Measurements from ENCODE around the gene CYP4B1. TPM values are rescaled to one million over a fixed set of nuclear protein-coding genes. Genes with fewer than 3 reads are reported as not detected.
"Not testable (repeated sequence)": the region's sequence is repeated elsewhere in the genome, so short reads cannot be mapped to it uniquely, and the experiment has no call there.

Gene CYP4B1
- total RNA-seq, 8 experiments from 2014 or later = 0.14 to 5.4 TPM; not detected in 6

DNA sequence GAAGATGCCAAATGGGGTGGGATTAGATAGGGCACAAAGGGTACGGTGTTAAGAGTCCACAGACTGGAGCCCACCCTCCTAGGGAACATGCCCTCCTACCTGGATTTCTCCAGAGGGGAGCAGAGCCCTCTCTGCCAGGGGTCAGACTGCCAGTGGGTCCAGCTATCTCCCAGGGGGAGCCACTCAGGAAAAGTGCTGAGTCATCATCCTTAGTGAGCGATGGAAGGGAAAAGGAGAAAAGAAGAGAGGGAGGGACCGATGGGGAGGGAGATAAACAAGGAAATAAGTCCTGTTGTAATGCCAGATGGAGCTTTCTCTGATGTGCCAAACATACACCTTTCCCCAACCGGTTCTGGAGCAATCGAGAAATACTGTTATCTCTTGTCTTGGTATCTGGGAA lies 30.4 kb upstream of the CYP4B1 start:
- H3K4me1 ChIP-seq (replicated peaks in 1 of 2) = no peaks in the 10 kb centered on the region
- no peak for ATAC-seq (replicated peaks in 6 of 8)
- H3K27ac ChIP-seq = no peak overlapping the region
- 26 to 92% (median 78%) methylated on average over 1 to 5 of the region's 5 CpGs; no CpG with 5 or more reads in 1 of the 10 experiments for WGBS, 10 experiments
- H3K4me3 ChIP-seq = no peak overlapping the region
- in situ Hi-C loops (cut with MboI; ENCODE audit: low pct_unique_long_range_greater_than_20kb in 2 of 9, low sequenced_read_pairs in 9 of 9, unreplicated experiment in 9 of 9) = loop anchor here in 1 of 9 experiments (25.0 kb wide), 1 partner anchor 219 kb away; no protein-coding TSS in a partner anchor

DNA sequence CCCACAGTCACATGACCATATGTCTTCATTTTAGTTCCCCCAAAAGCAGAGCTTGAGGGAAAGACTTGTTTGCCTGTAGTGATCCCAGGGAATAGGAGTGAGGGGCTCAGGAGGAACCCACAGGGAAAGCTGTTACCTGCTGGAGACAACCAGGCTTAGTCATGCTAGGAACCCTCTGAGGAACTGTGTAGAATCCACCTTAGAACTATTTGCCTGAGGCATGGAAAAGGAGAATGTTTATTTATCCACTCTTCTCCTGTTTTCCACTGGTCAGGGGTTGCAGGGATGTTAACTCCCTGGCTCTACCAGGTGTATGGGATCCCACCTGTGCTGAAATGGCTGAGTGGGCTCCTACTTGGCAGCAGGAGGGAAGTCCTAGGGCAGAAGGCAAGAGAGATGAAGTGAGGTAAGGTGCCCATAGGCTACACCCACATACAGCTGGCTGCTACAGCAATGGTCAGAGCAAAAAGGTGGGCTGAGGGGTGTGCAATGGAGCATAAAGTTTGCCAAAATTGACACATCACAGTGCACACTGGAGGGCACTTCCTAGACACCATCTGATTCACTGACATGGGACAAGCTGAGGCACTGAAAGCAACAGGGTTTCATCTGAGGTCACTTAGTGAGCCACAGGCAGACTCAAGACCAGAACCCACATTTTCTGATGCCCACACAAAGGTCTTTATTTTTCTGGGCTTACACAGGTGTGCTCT lies 29.7 kb upstream of the CYP4B1 start:
- Histone ChIP-seq H3K27ac (no peak overlapping the region), H3K4me3 (no peak overlapping the region), H3K4me1 (replicated peaks in 1 of 2) (no peaks in the 10 kb centered on the region)
- in situ Hi-C loops (cut with MboI; ENCODE audit: low pct_unique_long_range_greater_than_20kb in 2 of 9, low sequenced_read_pairs in 9 of 9, unreplicated experiment in 9 of 9) = loop anchor here in 1 of 9 experiments (25.0 kb wide), 1 partner anchor 218 kb away; no protein-coding TSS in a partner anchor
- ATAC-seq (replicated peaks in 6 of 8) = no peak

DNA sequence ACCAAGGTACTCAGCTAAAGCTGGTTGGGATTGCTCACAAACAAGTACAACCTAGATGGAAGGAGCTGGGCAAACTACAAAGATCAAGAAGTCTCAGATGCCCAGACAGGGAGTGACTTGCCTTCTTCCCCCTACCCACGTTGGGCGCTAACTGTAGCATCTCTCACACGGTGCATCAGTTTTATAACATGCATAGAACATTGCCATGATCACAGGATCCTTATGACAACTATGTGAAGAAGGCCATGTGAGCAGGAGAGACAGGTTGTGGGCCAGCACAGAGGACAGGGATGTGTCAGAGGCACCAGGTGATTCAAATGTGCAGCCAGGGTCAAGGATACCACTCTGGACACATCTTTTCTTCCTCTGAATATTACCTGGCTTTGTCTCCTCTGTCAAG lies 28.3 kb upstream of the CYP4B1 start:
- no peak overlapping the region for H3K4me3 ChIP-seq
- no peak overlapping the region for H3K27ac ChIP-seq
- no peaks in the 10 kb centered on the region for H3K4me1 ChIP-seq (replicated peaks in 1 of 2)
- in situ Hi-C loops (cut with MboI; ENCODE audit: low pct_unique_long_range_greater_than_20kb in 2 of 9, low sequenced_read_pairs in 9 of 9, unreplicated experiment in 9 of 9) = loop anchor here in 1 of 9 experiments (25.0 kb wide), 1 partner anchor 217 kb away; no protein-coding TSS in a partner anchor
- no peak for ATAC-seq (replicated peaks in 6 of 8)
- 0 to 82% (median 66%) methylated on average over 1 to 3 of the region's 3 CpGs; no CpG with 5 or more reads in 4 of the 10 experiments for WGBS, 10 experiments

DNA sequence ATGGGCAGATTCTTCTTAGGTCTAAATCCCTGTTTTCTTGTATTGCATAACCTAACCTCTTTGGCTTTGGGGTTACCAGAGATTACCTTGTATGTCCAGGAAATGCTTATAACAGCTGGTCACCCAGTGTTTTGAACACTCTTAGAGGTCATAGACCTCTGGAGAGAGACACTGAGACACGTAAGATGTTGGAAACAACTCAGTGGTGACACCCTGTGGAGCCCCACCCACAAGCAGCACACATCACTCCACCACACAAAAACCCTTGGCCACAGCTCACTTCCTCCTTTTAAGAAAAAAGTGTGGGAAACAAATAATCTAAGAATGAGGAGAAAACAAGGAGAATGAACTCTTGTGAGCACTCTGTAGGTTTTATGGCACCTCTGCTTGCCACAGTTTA lies 26.3 kb upstream of the CYP4B1 start:
- 0 to 86% (median 36%) methylated on average over 1 of the region's 1 CpG; no CpG with 5 or more reads in 4 of the 10 experiments for WGBS, 10 experiments
- no peak overlapping the region for H3K27ac ChIP-seq
- in situ Hi-C loops (cut with MboI; ENCODE audit: low pct_unique_long_range_greater_than_20kb in 2 of 9, low sequenced_read_pairs in 9 of 9, unreplicated experiment in 9 of 9) = loop anchor here in 1 of 9 experiments (25.0 kb wide), 1 partner anchor 215 kb away; no protein-coding TSS in a partner anchor
- H3K4me1 ChIP-seq (replicated peaks in 1 of 2) = no peaks in the 10 kb centered on the region
- H3K4me3 ChIP-seq = no peak overlapping the region
- peak in 2 of 8 experiments; percentile 88 to 97 for ATAC-seq (replicated peaks in 6 of 8)

DNA sequence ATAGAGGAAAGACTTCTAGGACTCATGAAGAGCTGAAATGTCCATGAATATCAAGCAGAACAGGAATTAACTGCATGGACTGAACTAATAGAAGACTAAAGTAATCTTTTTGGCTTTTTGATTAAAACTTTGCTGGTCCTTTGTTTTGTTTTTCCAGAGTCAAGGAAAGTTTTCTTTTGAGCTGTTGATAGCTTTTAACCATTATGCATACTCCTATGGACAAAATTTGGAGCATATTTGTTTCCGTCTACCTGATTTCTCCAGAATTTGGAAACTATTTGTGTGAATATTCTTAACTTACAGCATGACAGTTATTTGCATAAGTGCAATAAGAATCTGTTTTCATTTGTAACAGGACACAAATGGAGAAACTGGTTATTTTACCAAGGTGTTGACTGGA lies 24.5 kb upstream of the CYP4B1 start:
- WGBS, 10 experiments = 25 to 100% (median 88%) methylated on average over 1 of the region's 1 CpG; no CpG with 5 or more reads in 2 of the 10 experiments
- no peaks in the 10 kb centered on the region for H3K4me1 ChIP-seq (replicated peaks in 1 of 2)
- no peak for ATAC-seq (replicated peaks in 6 of 8)
- no peak overlapping the region for H3K27ac ChIP-seq
- in situ Hi-C loops (cut with MboI; ENCODE audit: low pct_unique_long_range_greater_than_20kb in 2 of 9, low sequenced_read_pairs in 9 of 9, unreplicated experiment in 9 of 9) = loop anchor here in 1 of 9 experiments (25.0 kb wide), 1 partner anchor 213 kb away; no protein-coding TSS in a partner anchor
- no peak overlapping the region for H3K4me3 ChIP-seq

DNA sequence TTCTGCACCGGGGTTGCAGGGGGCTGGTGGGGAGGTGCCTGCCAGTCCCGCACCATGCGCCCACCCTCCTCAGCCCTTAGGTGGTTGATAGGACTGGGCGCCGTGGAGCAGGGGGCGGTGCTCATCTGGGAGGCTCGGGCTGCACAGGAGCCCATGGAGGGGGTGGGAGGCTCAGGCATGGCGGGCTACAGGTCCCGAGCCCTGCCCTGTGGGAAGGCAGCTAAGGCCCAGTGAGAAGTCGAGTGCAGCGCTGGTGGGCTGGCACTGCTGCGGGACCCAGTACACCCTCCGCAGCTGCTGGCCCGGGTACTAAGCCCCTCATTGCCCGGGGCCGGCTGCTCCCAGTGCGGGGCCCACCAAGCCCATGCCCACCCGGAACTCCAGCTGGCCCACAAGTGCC lies 20.4 kb upstream of the CYP4B1 start:
- H3K4me3 ChIP-seq; H3K27ac ChIP-seq; ATAC-seq (replicated peaks in 6 of 8); H3K4me1 ChIP-seq (replicated peaks in 1 of 2); in situ Hi-C loops (cut with MboI; ENCODE audit: low pct_unique_long_range_greater_than_20kb in 2 of 9, low sequenced_read_pairs in 9 of 9, unreplicated experiment in 9 of 9): not testable (repeated sequence)
- WGBS, 10 experiments = 66 to 100% methylated on average over 2 to 3 of the region's 18 CpGs; no CpG with 5 or more reads in 8 of the 10 experiments

DNA sequence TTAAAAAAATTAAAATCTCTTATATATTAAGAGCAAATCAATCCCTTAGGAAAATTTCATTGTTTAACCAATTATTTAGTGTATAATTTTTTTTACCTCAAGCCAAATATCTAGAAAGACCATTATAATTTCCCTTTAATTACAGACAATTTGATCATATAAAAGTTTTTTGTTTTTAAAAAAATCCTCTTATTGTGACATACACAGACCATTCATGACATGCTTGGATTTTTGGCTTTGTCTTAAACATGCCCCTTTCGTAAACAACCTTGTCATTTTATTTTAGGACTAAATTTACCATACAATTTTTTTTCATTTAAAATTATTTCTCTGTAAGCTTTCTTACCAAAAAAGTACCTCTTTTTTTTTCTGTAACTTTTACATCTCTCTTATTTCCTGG lies 14.2 kb upstream of the CYP4B1 start:
- 10 to 92% (median 64%) methylated on average over 1 of the region's 1 CpG for WGBS, 10 experiments
- ATAC-seq (replicated peaks in 6 of 8) = no peak
- Histone ChIP-seq H3K27ac (no peak overlapping the region), H3K4me3 (no peak overlapping the region), H3K4me1 (replicated peaks in 1 of 2) (no peaks in the 10 kb centered on the region)
- in situ Hi-C loops (cut with MboI; ENCODE audit: low pct_unique_long_range_greater_than_20kb in 2 of 9, low sequenced_read_pairs in 9 of 9, unreplicated experiment in 9 of 9) = no loop called here

- ATAC-seq (replicated peaks in 6 of 8); H3K27ac ChIP-seq; H3K4me1 ChIP-seq (replicated peaks in 1 of 2); H3K4me3 ChIP-seq; in situ Hi-C loops (cut with MboI; ENCODE audit: low pct_unique_long_range_greater_than_20kb in 2 of 9, low sequenced_read_pairs in 9 of 9, unreplicated experiment in 9 of 9): not testable (repeated sequence)
- WGBS, 10 experiments = 0 to 81% (median 67%) methylated on average over 1 to 4 of the region's 4 CpGs; no CpG with 5 or more reads in 6 of the 10 experiments
Measured at GRCh38 chr1:46788634-46789033, 10.2 kb upstream of the CYP4B1 start.

DNA sequence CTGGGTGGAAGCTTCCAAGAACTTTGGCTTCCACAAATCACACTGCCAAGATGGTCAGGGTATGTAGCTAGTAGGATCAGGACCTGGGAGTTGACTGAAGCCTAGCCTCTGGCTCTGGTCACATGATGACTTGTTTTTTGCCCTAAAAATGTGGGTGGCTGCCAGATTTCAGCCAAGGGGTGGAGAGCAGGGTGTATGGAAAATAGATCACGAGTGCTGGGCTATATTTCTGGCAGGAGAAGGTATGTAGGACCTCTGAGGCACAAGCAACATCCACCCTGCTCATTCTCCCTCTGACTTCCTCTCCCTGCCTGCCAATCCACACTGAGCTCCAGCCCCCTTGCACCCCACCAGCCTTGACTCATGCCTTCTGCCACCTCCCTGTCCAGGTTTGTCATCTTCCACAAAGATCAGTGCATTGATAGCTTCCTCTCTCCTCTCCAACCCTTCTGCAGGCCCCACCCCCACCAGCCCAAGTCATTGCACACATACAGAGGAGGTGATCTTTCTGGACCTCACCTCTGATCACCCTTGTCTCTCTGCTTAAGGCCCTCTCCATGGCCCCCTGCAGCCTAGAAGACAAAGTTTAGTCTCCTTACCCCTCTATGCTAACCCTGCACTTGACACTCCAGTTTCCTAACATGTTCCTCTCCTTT lies 8.3 kb upstream of the CYP4B1 start:
- ATAC-seq (replicated peaks in 6 of 8) = peak in 2 of 8 experiments; percentile 87 to 97
- WGBS, 10 experiments = 25 to 29% methylated on average over 1 of the region's 1 CpG; no CpG with 5 or more reads in 8 of the 10 experiments
- in situ Hi-C loops (cut with MboI; ENCODE audit: low pct_unique_long_range_greater_than_20kb in 2 of 9, low sequenced_read_pairs in 9 of 9, unreplicated experiment in 9 of 9) = no loop called here

GRCh38 chr1:46793126-46793525 lies 5.7 kb upstream of the CYP4B1 start:
- Histone ChIP-seq H3K4me3 (no peak overlapping the region), H3K27ac (no peak overlapping the region), H3K4me1 (replicated peaks in 1 of 2) (no peaks in the 10 kb centered on the region)
- no peak for ATAC-seq (replicated peaks in 6 of 8)
- in situ Hi-C loops (cut with MboI; ENCODE audit: low pct_unique_long_range_greater_than_20kb in 2 of 9, low sequenced_read_pairs in 9 of 9, unreplicated experiment in 9 of 9) = no loop called here
- 2 to 80% (median 39%) methylated on average over 1 to 3 of the region's 3 CpGs for WGBS, 10 experiments

More for the DNA sequence above, 8.3 kb upstream of the CYP4B1 start:
- H3K4me1 ChIP-seq (replicated peaks in 1 of 2) = no peaks in the 10 kb centered on the region
- H3K27ac ChIP-seq = no peak overlapping the region
- no peak overlapping the region for H3K4me3 ChIP-seq

- H3K4me3 ChIP-seq = no peak overlapping the region
- ATAC-seq (replicated peaks in 6 of 8) = no peak
- in situ Hi-C loops (cut with MboI; ENCODE audit: low pct_unique_long_range_greater_than_20kb in 2 of 9, low sequenced_read_pairs in 9 of 9, unreplicated experiment in 9 of 9) = no loop called here
- H3K4me1 ChIP-seq (replicated peaks in 1 of 2) = no peaks in the 10 kb centered on the region
- no peak overlapping the region for H3K27ac ChIP-seq
- 0 to 78% (median 50%) methylated on average over 1 of the region's 1 CpG; no CpG with 5 or more reads in 3 of the 10 experiments for WGBS, 10 experiments
Measured at GRCh38 chr1:46797696-46798470, 963 bp upstream of the CYP4B1 start.

GRCh38 chr1:46800742-46801141 lies 1.9 kb downstream of the CYP4B1 start:
- in situ Hi-C loops (cut with MboI; ENCODE audit: low pct_unique_long_range_greater_than_20kb in 2 of 9, low sequenced_read_pairs in 9 of 9, unreplicated experiment in 9 of 9) = no loop called here
- ATAC-seq (replicated peaks in 6 of 8) = no peak

More at GRCh38 chr1:46800742-46801141, 1.9 kb downstream of the CYP4B1 start:
- Histone ChIP-seq H3K27ac (no peak overlapping the region), H3K4me3 (no peak overlapping the region), H3K4me1 (replicated peaks in 1 of 2) (no peaks in the 10 kb centered on the region)
- 48 to 93% (median 59%) methylated on average over 2 to 4 of the region's 4 CpGs; no CpG with 5 or more reads in 4 of the 10 experiments for WGBS, 10 experiments

All from motor neuron (in vitro differentiated cells).